Ishikawa (cell line): ENCODE results near the gene RPS24.
A peak's percentile ranks its signal among the peaks of the same experiment; 100 is the strongest.

Experiments
- CEBPB ChIP-seq: IDR thresholded peaks from 2 replicates; pipeline ENCODE4 v1.6.1; 2012
- CREB1 ChIP-seq: IDR thresholded peaks from 2 replicates; pipeline ENCODE4 v1.6.1; 2012; ENCODE audit warnings: low read depth
- EGR1 ChIP-seq: IDR thresholded peaks from 2 replicates; pipeline ENCODE4 v1.6.1; 2012
- EP300 ChIP-seq: IDR thresholded peaks from 2 replicates; pipeline ENCODE4 v1.6.1; 2012; ENCODE audit warnings: borderline replicate concordance
- FOXM1 ChIP-seq: IDR thresholded peaks from 2 replicates; pipeline ENCODE4 v1.6.1; 2012; ENCODE audit warnings: low read depth, borderline replicate concordance
- MAX ChIP-seq: IDR thresholded peaks from 2 replicates; pipeline ENCODE4 v1.6.1; 2012
- NFIC ChIP-seq: IDR thresholded peaks from 2 replicates; pipeline ENCODE4 v1.6.1; 2012
- RAD21 ChIP-seq: IDR thresholded peaks from 2 replicates; pipeline ENCODE4 v1.6.1; 2012; ENCODE audit warnings: low read depth
- REST ChIP-seq: IDR thresholded peaks from 2 replicates; pipeline ENCODE4 v1.6.1; 2012; ENCODE audit warnings: low read depth, mild to moderate bottlenecking
- TAF1 ChIP-seq: IDR thresholded peaks from 2 replicates; pipeline ENCODE4 v1.6.1; 2012; ENCODE audit warnings: low read depth, mild to moderate bottlenecking
- TCF12 ChIP-seq: IDR thresholded peaks from 2 replicates; pipeline ENCODE4 v1.6.1; 2012; ENCODE audit warnings: low read depth
- TEAD4 ChIP-seq: IDR thresholded peaks from 2 replicates; pipeline ENCODE4 v1.6.1; 2012
- YY1 ChIP-seq: IDR thresholded peaks from 2 replicates; pipeline ENCODE4 v1.6.1; 2012; ENCODE audit warnings: low read depth
- ZBTB7A ChIP-seq: IDR thresholded peaks from 2 replicates; pipeline ENCODE4 v1.6.1; 2012; ENCODE audit warnings: low read depth
- TF ChIP-seq, protein P1 (sequence below): IDR thresholded peaks from 2 replicates; pipeline ENCODE4 v1.6.1; 2012

The RPS24 gene

GRCh38 chr10:78044179-78044578, 10.5 kb downstream of the RPS24 start:
- no peak for TF ChIP-seq TEAD4
- peak; percentile 22; the same call in 1 of the 2 replicates for TF ChIP-seq YY1
- TF ChIP-seq, protein P1, sequence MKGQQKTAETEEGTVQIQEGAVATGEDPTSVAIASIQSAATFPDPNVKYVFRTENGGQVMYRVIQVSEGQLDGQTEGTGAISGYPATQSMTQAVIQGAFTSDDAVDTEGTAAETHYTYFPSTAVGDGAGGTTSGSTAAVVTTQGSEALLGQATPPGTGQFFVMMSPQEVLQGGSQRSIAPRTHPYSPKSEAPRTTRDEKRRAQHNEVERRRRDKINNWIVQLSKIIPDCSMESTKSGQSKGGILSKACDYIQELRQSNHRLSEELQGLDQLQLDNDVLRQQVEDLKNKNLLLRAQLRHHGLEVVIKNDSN = no peak
- no peak for TF ChIP-seq CREB1
- no peak for TF ChIP-seq TAF1
- TF ChIP-seq NFIC = no peak
- TF ChIP-seq ZBTB7A = no peak

DNA sequence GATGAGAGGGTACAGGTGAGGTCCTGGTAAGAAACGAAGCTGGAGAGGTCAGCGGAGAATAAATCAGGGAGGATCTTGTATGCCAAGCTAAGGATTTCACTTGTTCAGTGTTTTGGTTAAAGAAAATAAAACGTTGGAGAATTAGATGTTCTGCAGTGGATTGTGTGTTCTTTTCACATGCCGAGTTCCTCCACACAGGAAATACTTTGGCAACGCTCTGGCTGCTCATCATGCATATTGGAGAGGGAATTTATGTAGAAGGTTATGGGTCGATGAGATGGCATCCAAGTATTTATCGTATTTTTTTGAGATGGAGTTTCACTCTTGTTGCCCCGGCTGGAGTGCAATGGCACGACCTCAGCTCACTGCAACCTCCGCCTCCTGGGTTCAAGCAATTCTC, 11.0 kb downstream of the RPS24 start:
- TF ChIP-seq TEAD4 (no peak), CEBPB (no peak), FOXM1 (no peak), NFIC (no peak), TCF12 (no peak), RAD21 (no peak)
- TF ChIP-seq, protein P1 = no peak

GRCh38 chr10:78045237-78045636, 11.6 kb downstream of the RPS24 start:
- no peak for TF ChIP-seq RAD21
- TF ChIP-seq YY1 = no peak
- TF ChIP-seq FOXM1 = no peak
- no peak for TF ChIP-seq EGR1

- TF ChIP-seq, protein P1 = no peak
- TF ChIP-seq CEBPB (no peak), MAX (no peak), TCF12 (no peak), CREB1 (no peak), ZBTB7A (no peak), TAF1 (no peak), FOXM1 (no peak), TEAD4 (no peak)
Observed at GRCh38 chr10:78045856-78046255, 12.2 kb downstream of the RPS24 start.

DNA sequence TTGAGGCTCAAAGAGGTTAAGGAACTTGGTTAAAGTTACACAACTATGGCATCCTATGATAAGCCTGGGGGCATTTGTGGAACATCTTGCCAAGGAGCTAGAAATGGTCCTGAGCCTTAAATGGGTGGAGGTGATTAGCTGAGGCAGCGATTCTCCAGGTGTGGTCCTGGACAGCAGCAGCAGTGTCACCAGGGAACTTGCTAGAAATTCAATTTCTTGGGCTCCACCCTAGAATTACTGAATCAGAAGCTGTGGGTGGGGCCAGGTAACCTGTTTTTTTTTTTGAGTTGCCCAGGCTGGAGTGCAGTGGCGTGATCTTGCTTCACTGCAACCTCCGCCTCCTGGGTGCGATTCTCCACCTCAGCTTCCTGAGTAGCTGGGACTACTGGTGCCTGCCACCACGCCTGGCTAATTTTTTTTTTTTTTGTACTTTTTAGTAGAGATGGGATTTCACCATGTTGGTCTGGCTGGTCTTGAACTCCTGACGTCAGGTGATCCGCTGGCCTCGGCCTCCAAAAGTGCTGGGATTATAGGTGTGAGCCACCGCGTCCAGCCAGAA, 13.1 kb downstream of the RPS24 start:
- TF ChIP-seq TEAD4 (no peak), NFIC (no peak), MAX (no peak), EP300 (no peak), REST (no peak), FOXM1 (no peak), CEBPB (no peak), YY1 (no peak), ZBTB7A (no peak), TAF1 (no peak), TCF12 (no peak), EGR1 (no peak)
- TF ChIP-seq, protein P1 = no peak

DNA sequence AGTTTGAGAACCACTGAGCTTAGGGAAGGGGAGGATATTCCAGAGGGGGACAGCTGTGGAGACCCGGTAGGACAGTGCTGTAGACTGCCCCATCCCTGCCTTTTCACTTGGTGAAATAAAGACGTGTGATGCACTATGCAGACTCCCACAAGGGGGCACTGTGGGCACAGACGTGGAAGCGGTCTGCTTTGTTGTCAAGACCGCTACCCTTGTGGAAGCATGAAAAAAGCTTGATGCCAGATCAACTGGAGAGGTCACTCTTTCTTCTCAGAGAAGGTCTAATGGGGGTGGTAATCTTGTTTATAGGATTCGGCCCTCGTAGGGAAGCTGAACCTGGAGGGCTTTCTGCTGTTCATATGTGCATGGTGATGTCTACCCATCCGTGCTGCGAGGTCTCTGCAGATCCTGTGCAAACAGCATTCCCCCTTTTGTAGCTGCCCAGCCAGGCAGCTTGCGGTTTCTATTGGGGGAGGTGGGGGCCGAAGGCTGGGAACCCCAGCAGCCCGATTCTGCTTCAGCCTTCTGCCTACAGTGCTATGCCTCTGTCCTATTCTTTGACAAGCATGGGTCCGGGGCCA, 13.7 kb downstream of the RPS24 start:
- TF ChIP-seq TCF12 (no peak), RAD21 (peak; percentile 98), EP300 (0 out of 2 replicates have a peak, but pooled peaks have one; percentile 9)

GRCh38 chr10:78049851-78050250, 16.2 kb downstream of the RPS24 start:
- no peak for TF ChIP-seq CREB1

GRCh38 chr10:78053211-78053868, 19.7 kb downstream of the RPS24 start:
- TF ChIP-seq EGR1 (no peak), RAD21 (no peak), REST (no peak), TCF12 (no peak)
